ENCODE data around the gene ZRANB1. TPM values are rescaled to one million over a fixed set of nuclear protein-coding genes. Genes with fewer than 3 reads are reported as not detected.

The ZRANB1 gene
- total RNA-seq, 4 donors from 2014 or later: 10.7 to 18.8 (median 15.5) TPM

DNA sequence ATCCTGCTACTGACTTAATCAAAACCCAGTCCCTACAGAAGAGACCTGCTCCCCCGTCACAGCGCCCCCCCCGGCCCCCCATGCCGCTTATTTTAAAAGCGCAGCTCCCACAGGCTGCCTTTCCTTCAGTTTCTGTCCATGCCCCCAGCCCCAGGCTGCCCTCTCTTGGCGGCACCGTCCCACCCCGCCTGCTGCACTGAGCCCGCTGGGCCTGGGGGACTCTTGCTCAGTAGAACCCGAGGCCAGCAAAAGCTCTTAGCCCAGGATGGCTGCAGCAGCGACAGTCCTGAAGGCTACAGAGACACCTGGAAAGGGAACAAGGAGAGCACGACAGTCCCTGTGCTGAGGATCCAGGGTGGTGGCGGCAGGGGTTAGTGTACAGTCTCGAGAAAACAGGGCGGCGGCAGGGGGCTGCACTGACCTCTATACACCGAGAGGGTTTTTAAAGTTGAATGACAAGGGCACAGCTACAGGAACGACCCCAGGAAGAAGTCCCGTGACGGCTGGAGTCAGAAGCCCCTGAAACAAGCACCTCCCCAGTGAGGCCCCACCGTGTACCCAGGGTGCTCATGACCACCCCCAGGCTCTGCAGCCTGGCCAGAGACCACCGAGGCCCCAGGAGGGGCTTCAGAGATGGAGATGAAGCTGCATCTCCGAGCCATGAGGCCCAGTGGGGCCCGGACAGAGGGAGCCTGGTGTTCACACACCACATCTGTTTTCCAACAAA lies 54.4 kb downstream of the ZRANB1 start:
- Histone ChIP-seq H3K36me3 (peaks cover 0 to 91% (median 0%) of the 10 kb centered on the region in 3 donors), H3K4me1 (peaks cover 0 to 23% (median 0%) of the 10 kb centered on the region in 4 donors), H3K27me3 (no peaks in the 10 kb centered on the region), H3K4me3 (no peak overlapping the region), H3K9me3 (no peaks in the 10 kb centered on the region), H3K27ac (no peak overlapping the region)
- no peak for DNase-seq
- TF ChIP-seq, protein P1, sequence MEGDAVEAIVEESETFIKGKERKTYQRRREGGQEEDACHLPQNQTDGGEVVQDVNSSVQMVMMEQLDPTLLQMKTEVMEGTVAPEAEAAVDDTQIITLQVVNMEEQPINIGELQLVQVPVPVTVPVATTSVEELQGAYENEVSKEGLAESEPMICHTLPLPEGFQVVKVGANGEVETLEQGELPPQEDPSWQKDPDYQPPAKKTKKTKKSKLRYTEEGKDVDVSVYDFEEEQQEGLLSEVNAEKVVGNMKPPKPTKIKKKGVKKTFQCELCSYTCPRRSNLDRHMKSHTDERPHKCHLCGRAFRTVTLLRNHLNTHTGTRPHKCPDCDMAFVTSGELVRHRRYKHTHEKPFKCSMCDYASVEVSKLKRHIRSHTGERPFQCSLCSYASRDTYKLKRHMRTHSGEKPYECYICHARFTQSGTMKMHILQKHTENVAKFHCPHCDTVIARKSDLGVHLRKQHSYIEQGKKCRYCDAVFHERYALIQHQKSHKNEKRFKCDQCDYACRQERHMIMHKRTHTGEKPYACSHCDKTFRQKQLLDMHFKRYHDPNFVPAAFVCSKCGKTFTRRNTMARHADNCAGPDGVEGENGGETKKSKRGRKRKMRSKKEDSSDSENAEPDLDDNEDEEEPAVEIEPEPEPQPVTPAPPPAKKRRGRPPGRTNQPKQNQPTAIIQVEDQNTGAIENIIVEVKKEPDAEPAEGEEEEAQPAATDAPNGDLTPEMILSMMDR (IDR thresholded peaks at IDR 0.05): no peak
- no peak for TF ChIP-seq POLR2A (IDR thresholded peaks at IDR 0.05)

- Histone ChIP-seq H3K9me3 (no peaks in the 10 kb centered on the region), H3K4me1 (peaks cover 0 to 24% (median 0%) of the 10 kb centered on the region in 4 donors), H3K4me3 (no peak overlapping the region), H3K27ac (no peak overlapping the region), H3K27me3 (no peaks in the 10 kb centered on the region), H3K36me3 (peaks cover 0 to 91% (median 0%) of the 10 kb centered on the region in 3 donors)
- peak in 1 of 3 donors; percentile 41 for DNase-seq
- TF ChIP-seq, protein P1 (IDR thresholded peaks at IDR 0.05): no peak
- no peak for TF ChIP-seq POLR2A (IDR thresholded peaks at IDR 0.05)
These were observed 54.9 kb downstream of the ZRANB1 start for GRCh38 chr10:124996854-124997215.

- Histone ChIP-seq H3K36me3 (peaks cover 0 to 91% (median 0%) of the 10 kb centered on the region in 3 donors), H3K4me3 (no peak overlapping the region)
These were observed 55.4 kb downstream of the ZRANB1 start for GRCh38 chr10:124997306-124997705.

DNA sequence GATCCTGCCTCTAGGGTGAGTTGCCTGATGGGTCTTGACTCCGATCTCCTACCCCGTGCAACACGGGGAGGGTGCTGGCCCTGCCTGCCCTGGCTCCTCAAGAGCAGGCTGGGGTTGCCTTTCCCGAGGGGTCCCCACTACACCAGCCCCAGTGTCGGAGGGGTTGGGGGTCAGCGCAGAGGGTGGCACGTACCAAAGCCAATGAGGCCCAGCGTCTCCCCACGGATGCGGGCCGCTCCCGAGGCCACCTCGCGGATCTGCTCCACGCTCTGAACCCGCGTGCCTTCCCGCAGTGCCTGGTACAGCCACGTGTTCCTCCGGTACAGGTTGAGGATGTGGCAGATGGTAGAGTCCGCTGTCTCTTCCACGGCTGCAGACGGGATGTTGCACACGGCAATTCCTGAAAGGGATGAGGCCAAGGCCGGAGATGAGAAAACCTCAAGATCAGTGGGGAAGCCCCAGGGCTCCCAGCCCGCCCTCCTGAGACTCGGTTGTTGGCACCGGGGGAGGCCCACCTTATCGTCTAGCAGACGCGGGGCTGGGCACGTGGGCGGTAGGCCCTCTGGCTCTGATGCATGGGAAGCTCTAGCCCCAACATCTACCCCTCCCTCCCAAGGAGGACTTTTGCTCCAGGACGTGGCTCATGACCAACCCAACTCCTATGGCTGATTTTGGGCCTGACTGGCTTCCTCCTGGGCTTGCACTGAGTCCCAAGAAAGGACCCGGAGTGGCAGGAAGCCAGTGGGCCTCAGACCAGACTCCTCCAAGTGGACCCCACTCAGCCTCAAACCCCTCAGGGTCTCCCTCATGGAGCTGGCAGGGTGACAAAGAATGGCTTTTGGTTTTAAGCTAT lies 56.1 kb downstream of the ZRANB1 start:
- DNase-seq: peak in 1 of 3 donors; percentile 44

More at GRCh38 chr10:124997306-124997705, 55.4 kb downstream of the ZRANB1 start:
- DNase-seq: no peak
- H3K9me3 ChIP-seq: no peaks in the 10 kb centered on the region
- no peaks in the 10 kb centered on the region for H3K27me3 ChIP-seq
- peaks cover 0 to 24% (median 0%) of the 10 kb centered on the region in 4 donors for H3K4me1 ChIP-seq
- no peak overlapping the region for H3K27ac ChIP-seq
- TF ChIP-seq POLR2A (IDR thresholded peaks at IDR 0.05): no peak
- TF ChIP-seq, protein P1 (IDR thresholded peaks at IDR 0.05): no peak

GRCh38 chr10:124998624-124999291 lies 56.8 kb downstream of the ZRANB1 start:
- H3K36me3 ChIP-seq: peaks cover 0 to 92% (median 0%) of the 10 kb centered on the region in 3 donors
- H3K27me3 ChIP-seq: no peaks in the 10 kb centered on the region
- peaks cover 0 to 24% (median 0%) of the 10 kb centered on the region in 4 donors for H3K4me1 ChIP-seq
- H3K4me3 ChIP-seq: no peak overlapping the region
- peak in 1 of 3 donors; percentile 23 for DNase-seq
- no peaks in the 10 kb centered on the region for H3K9me3 ChIP-seq
- H3K27ac ChIP-seq: peak overlapping the region in 2 of 4 donors; percentile 19 to 28
- TF ChIP-seq, protein P1 (IDR thresholded peaks at IDR 0.05): no peak
- TF ChIP-seq POLR2A (IDR thresholded peaks at IDR 0.05): no peak

More for the DNA sequence above, 56.1 kb downstream of the ZRANB1 start:
- no peak overlapping the region for H3K4me3 ChIP-seq
- H3K36me3 ChIP-seq: peaks cover 0 to 93% (median 0%) of the 10 kb centered on the region in 3 donors
- H3K4me1 ChIP-seq: peaks cover 0 to 24% (median 0%) of the 10 kb centered on the region in 4 donors
- TF ChIP-seq, protein P1 (IDR thresholded peaks at IDR 0.05): no peak
- no peak for TF ChIP-seq POLR2A (IDR thresholded peaks at IDR 0.05)
- no peak overlapping the region for H3K27ac ChIP-seq
- H3K27me3 ChIP-seq: no peaks in the 10 kb centered on the region
- H3K9me3 ChIP-seq: no peaks in the 10 kb centered on the region
